Measurements from ENCODE around the gene ZKSCAN3.
"Not testable (repeated sequence)": the region's sequence is repeated elsewhere in the genome, so short reads cannot be mapped to it uniquely, and the experiment has no call there.

Gene ZKSCAN3

DNA sequence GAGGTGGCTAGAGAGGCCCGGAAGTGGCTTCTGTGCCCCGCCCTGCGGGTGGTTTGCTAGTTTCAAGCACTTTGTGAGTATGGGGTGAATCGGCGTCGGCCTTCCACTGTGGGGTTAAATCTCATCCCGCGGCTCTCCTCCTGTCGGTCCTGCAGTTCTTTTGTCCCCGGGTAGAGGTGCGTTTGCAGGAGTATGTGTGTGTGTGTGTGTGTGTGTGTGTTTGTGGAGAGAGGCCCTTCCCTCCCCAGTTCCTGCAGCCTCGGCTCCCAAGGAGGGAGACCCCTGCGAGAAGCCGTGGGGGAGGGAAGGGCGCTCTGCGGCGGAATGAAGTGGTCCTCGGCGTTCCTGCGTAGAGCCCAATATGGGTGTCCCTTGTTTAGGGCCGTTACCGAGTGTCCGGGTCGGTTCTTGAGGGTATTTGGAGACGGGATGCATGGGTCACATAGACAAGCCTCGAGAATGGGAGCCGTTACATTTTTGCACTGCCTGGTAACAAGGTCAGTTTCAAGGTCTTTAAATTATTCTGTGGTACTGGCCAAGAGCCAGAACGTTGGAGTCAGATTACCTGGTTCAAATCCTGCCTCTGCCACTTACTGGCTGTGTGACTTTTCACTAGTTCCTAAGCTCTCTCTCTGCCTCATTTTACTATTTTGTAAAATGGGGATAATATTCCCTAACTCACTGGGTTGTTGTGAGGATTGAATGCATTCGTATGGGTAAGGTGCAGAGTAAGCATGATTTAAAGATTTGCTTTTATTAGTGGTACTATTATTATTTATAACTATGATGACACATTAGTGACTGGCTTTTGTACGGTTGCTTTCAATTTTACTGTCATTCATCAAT lies at the start of gene ZKSCAN3:
Gene ZKSCAN3 (plus strand): TSS at position 56 of the 846 bp plus-strand sequence. CDS start 9,640 bp downstream, outside the sequence.
- DNase-seq, result peak; percentile 89

DNA sequence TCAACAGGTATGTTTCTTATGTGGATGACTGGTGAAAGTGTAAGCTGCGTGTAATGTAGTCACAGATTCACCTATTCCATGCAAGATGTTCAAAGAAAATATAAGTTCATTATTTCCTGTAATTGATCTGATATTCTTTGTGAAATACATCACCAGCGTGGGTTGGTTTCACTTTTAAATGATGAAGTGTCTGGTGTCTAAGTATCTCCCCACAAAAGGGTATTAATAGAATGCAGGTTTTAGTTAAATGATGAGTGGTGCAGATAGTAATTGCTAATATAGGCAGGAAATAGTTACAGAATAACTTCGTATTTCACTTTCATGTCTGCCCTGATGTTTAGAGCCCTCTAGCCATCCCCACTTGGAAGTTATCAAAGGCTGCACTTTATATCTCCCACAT lies 46.2 kb upstream of the ZKSCAN3 start:
- no peak for DNase-seq

GRCh38 chr6:28306363-28306762 lies 43.4 kb upstream of the ZKSCAN3 start:
- not testable (repeated sequence) for DNase-seq

GRCh38 chr6:28311139-28311823 lies 38.5 kb upstream of the ZKSCAN3 start:
- no peak for DNase-seq

DNA sequence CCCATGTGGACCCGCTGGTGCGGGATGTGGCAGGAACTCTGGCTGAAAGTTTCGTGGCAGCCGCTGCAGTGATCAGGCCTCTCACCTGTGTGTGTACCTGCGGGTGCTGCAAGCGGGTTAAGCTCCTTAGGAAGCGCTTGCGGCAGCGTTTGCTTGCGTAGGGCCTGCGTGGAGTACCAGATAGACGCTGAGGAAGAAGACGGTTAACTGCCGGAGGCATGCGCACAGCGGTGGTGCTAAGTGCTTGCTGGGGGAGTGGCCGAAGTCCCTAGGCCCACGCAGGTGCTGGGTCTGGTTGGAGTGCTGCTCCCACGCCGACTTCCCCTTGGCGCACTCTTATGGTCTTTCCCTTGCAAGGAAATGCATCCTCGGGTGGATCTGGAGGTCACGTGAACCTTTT lies 36.8 kb upstream of the ZKSCAN3 start:
- no peak for DNase-seq

DNA sequence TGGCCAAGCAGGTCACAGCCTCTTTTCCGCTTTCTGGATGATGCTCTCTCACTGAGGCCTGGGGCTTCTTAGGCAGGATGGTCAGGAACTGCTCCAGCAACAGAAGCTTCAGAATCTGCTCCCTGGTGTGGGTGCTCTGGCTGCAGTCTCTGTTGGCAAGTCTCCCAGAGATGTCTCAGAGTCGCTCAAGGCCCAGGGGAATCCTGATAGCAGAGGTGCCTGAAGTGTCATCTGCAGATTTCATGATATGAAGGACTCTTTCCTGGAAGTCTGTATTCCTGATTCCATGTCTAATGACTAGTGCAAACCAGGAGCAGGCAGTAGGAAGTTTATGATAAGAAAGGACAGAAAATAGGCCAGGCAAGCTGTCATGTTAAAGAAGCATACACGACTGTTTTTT lies 34.1 kb upstream of the ZKSCAN3 start:
- DNase-seq, result no peak

DNA sequence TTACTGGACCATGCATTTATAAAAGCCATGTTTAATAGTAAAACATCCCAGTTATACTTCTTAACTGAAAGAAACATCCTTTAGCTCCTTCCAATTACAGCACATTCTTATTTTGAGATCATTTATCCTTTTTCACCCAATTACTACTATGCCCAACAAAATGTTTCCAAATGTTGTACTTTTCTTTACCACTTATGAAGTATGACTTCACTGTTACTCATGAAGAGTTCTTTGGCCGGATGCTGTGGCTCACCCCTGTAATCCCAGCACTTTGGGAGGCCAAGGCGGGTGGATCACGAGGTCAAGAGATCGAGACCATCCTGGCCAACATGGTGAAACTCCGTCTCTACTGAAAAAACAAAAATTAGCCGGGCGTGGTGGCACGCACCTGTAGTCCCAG lies 31.9 kb upstream of the ZKSCAN3 start:
- DNase-seq, result not testable (repeated sequence)

DNA sequence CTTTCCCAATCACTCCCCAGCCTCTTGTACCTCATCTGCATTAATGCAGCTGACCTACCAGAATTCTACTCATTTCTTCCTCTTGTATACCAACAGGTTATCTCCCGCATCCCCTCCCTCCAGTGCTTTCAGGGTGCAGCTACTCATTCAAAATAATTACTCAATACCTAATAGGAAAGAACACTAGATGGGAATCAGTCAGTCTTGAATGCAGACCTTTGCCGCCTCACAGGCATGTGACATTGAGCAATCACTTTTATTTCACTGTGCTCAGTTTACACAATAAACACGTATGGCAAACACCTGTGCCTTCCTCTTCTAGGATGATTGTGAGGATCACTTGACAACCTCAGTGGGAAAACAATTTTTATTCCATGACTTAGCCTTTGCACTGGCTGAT lies 27.1 kb upstream of the ZKSCAN3 start:
- DNase-seq, result no peak

DNA sequence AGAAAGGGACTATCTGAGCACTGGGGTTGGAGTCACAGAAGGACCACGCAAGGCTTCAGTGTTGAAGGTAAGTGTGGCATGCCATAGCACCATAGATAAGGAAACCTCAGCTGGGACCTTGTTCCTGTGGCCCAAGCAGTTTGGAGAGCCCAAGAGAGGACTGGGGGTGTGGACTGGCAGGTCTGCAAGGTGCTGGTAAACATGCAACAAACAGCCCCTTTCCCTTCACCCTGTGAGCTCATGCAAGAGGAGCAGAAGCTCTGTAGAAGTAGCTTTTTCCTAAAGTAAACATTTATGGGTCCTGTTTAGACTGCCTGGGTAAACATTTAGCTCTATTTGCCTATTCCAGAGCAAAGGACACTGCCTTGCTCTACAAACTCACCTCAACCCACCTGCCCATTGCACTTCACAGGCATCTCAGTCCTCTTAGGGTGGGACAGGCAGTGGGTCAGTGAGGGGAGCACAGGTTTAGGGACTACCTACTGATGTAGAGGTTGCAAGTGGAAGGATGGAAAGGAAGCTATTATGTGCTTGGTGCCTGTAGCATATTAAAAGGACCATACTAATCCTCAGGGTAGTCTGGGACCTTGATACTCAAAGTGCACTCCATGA lies 25.8 kb upstream of the ZKSCAN3 start:
- no peak for DNase-seq

DNA sequence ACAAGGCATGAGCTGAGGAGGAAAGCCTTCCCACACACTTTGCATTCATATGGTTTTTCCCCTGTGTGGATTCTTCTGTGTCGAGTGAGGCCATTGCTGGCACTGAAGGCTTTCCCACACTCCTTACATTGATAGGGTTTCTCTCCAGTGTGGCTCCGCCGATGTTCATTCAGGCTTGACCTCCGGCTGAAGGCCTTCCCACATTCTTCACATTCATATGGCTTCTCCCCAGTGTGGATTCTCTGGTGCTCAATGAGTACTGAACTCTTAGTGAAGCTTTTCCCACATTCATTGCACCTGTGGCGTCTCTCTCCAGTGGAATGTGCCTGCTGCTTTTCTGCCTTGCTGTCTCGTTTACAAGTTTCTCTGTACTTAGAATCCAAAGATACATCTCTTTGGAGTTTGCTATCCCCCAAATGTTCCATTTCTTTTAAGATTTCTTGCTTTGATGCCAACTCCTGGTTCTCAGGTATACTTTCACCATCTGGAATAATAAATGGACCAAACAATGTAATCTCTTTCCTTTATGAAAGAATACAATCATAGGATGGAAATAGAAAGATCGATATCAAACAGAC lies 23.3 kb upstream of the ZKSCAN3 start:
- no peak for DNase-seq

- DNase-seq, result no peak
Measured at GRCh38 chr6:28330041-28330440, 19.7 kb upstream of the ZKSCAN3 start.

- DNase-seq, result no peak
Measured at GRCh38 chr6:28333047-28333446, 16.7 kb upstream of the ZKSCAN3 start.

GRCh38 chr6:28333599-28334018 lies 16.1 kb upstream of the ZKSCAN3 start:
- DNase-seq, result no peak

DNA sequence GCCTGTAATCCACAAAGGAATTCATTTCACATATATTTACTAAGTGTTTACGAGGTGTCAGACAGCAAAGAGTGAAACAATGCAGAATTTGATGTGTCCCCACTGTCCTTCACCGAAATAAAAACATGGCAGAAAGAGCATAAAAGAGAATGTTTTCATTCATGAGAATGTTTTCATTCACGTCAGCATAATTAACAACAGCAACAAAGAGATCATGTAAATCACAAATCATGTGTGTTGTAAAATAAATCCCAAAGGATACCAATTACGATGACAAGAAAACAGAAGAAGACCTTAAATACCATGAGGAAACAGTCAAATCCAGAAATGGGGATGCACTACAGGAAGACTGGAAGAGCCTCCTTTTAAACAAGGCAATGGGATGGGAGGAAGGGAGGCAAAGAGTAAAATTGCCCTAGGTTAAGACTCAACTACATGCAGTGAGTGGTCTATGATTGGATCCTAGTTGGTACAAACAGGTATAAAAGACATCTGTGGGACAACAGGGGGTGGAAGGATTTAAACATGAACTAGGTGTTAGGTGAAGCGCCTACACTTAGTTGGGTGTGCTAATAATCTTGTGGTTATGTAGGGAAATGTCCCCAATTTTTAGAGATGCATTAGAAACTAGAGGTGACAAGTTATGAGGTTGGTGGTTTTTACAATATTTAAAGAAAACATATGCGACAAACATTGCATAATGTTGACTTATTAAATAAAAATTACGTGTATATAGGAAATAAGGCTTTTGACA lies 15.3 kb upstream of the ZKSCAN3 start:
- DNase-seq, result no peak

- DNase-seq, result no peak
Measured at GRCh38 chr6:28335040-28335563, 14.6 kb upstream of the ZKSCAN3 start.

DNA sequence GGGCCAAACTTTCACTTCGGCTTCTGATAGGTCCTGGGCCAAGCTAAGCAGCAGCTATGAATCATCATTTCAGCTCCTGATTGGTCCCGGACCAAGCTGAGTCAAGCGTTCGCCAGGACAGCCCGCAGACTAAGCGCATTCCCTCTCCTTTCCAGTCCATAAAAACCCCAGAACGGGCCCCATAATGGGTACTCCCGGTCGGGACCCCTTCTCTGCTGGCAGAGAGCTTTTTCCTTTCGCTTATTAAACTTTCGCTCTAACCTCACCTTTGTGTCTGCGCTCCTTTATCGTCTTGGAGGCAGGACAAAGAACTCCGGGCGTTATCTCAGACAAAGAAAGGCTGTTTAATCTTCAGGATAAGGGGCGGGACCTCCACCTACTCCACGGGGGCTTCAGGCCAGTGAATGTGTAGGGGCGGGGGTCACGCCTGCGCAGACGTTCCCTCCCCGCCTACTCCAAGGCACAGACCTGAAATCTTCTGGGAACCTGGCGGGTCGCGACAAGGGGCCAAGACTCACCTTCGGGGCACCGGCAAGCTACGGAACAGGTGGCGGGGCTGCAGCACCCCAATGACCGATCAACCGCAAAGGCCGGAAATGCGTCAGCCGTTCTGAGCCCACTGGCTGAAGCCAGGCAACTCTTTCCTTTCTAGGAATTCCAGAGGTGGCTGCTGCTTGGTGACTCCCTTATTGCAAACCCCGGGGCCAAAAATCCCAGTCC lies 14.0 kb upstream of the ZKSCAN3 start, which contains the start of gene ZSCAN31:
Gene ZSCAN31 (minus strand): TSS at position 585 of the 720 bp plus-strand sequence. CDS start 6,465 bp downstream, outside the sequence.
- DNase-seq, result peak; percentile 91

DNA sequence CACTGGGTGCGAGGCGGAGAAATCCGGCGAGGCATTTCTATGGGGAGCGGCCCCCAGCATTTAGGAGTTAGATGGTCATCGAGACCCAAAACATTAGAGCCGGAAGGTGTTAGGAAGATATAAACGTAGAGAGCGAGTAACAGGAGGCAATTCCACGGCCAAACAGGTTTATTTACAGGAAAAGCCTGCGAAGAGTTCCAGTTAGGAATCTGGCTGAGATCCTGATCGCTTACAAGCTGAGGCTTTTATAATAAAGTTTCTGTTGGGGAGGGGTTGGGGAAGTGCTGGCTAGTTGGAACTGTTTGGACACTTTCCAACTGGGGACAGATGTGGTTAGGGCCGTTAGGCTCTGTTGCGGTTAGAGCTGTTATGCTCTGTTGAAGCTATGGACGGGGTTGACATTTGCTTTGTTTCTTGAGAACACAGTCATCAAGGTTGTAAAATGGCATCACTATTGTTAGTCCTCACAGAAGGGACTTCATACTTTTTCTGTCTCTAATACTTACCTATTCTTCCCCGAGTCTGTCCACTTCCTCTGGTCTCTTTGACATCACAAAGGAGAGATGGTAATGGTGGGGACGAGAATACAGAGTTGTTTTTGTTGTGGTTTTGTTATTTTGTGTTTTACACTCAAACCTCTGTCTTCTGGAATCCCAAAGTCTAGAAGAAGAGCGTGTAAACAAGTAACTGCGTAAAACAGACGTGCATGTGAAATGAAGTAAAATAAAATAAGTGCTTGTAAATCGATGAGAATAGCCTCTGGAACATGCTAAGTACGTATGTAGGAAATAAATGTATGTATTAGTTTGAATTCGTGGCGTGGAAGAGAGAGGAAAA lies 13.2 kb upstream of the ZKSCAN3 start:
- DNase-seq, result no peak

DNA sequence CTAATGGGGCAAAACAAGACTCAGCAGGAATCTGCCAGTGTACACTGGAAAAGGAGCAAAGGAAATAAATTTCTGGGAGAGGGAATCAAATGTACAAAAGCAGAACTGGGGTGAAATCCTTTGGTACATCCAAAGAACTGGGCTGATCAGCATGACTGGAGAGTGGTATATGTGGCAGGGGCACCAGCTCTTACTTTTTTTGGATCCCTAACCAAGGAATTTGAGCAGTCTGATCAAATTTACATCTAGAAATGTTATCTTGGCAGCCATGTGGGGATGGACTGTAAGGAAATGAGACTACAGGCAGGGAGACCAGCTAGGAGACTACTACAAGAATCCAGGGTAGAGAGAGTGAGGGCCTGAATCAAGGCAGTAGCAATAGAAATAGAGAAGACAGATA lies 12.6 kb upstream of the ZKSCAN3 start:
- DNase-seq, result no peak

DNA sequence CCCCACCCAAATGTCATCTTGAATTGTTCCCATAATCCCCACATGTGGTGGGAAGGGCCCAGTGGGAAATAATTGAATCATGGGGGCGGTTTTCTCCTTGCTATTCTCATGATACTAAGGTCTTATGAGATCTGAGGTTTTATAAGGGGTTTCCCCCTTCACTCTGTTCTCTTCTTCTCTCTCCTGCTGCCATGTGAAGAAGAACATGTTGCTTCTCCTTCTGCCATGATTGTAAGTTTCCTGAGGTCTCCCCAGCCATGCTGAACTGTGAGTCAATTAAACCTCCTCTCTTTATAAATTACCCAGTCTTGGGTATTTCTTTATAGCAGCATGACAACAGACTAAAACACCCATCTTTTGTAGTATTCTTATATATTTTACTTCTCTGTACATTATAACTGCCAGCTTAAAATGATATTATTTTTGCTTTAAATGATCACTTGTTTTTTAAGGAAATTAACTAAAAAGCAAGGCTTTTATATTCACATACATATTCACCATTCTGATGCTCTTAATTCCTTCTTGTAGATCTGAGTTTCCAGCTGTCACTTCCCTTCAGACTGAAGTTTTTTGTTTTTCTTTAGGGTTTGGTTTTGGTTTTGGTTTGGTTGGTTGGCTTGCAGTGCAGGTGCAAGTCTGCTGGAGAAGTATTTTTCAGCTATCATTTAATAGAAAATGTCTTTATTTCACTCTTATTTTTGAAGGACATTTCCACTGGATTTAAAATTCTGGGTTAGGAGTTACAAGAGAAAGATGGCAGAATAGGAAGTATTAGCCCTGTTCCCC lies 9.2 kb upstream of the ZKSCAN3 start:
- DNase-seq, result no peak

Measured in NCI-H748 treated with DMSO at 0.1 percent for 48 hours (cell line).